Measurements from ENCODE around the gene ACTR5.
"Not testable (repeated sequence)": the region's sequence is repeated elsewhere in the genome, so short reads cannot be mapped to it uniquely, and the experiment has no call there.

ACTR5 gene

DNA sequence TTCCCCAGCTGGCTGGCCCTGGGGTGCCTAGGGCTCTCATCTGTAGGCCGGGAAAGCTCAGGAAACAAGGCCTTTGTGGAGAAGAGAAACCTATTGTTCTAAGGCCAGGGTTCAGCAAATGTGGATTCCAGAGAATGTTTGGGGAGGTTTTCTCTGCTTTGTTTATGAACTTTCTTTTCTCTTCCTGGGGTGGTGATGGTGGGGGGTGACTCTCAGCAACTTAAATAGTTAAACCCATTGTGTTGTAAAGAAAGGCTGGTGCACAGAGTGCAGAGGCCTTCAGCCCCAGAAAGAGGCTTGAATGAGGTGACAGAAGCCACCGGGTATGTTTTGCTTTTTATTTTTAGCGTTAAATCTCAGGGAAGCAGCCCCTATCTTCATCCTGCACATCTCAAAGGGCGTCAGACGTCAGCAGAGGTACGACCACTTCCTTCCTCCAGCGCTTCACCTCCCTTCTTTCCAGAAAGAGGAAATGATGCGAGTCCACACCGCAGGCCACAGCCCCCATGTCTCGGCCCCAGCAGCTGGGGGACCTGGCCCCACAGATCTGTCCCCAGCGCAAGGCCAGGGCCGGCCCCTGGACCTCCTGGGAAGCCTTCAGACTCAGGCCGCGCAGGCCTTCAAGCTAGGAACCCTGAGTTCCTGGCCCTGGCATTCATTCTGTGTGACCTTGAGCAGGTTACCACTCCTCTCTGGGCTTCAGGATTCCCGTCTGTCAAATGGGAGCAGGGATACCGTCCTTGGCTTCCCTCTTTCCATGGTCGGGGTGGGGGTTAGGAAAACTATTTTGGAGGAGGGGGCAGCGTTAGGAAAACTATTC is 56.6 kb downstream of the ACTR5 start:
- peak; percentile 62 to 68 for DNase-seq (ENCODE audit: extremely low read depth in 1 of 2, low read depth in 1 of 2)

DNA sequence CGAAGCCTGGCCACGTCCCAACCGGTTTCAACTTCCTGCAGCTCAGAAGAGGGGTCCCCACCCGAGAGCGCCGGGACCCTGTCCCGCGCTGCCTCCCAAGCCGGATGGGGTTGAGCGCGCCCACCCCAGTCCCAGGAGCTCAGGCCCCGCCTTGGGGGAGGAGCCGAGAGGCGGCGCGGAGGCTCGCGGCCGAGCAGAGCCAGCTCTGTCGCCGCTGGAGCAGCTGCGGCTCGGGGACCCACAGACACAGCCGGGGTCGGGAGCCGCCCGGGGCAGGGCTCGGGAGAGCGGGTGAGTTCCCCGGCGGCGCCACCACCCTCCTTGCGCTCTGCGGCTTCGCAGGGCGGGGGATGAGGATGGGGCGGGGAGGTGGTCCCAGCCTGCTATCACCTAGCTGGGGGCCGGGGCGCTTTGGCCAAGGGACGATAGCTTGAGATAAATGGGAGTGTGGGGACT is 57.3 kb downstream of the ACTR5 start, which contains the start of gene PPP1R16B:
PPP1R16B (plus strand) TSS at position 196 of the 456 bp plus-strand sequence. CDS start 30,229 bp downstream, outside the sequence.
- DNase-seq (ENCODE audit: extremely low read depth in 1 of 2, low read depth in 1 of 2) = peak; percentile 65 to 74

DNA sequence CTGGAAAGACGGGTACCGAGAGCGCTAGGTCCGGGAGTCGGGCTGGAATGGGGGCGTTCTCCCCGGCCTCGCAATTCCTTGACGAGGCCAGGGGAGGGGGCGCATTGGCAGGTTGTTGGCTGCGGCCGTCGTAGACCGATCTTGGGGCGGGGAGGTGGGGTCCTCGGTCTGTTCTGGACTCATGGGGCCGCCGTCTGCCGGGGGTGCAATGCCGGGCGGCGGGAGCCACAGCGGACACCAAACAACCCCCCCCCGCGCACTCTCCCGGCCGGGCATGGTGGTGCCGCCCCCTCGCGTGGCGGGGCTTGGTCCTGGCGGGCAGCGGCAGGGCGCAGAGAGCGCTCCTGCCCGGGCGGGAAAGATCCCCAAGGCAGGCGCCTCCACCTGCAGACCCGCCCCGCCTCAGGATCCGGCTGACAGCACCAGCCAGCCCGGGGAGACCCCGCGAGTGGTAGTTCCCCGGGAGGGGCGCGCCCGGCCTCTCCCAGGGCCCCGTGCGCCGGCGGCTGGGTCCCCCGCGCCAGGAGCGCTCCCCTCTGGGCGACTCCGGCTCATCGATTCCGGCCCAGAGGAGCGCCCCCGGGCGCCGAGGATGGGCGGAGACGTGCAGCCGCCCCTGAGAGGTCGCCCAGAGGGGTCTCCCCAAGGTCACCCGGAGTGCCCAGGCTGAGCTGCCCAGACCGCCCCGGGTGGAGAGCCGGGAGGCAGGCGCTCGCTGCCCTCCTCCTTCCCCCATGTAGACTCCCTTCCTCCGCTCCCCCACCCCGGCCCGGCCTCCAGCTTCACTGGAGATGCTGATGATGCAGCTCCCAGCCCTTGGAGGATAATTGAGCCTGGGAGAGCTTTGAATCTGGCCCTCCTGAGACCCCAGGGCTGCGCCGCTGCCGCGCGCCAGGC is 57.9 kb downstream of the ACTR5 start:
- DNase-seq (ENCODE audit: extremely low read depth in 1 of 2, low read depth in 1 of 2) = peak in 1 of 2 donors; percentile 32

DNA sequence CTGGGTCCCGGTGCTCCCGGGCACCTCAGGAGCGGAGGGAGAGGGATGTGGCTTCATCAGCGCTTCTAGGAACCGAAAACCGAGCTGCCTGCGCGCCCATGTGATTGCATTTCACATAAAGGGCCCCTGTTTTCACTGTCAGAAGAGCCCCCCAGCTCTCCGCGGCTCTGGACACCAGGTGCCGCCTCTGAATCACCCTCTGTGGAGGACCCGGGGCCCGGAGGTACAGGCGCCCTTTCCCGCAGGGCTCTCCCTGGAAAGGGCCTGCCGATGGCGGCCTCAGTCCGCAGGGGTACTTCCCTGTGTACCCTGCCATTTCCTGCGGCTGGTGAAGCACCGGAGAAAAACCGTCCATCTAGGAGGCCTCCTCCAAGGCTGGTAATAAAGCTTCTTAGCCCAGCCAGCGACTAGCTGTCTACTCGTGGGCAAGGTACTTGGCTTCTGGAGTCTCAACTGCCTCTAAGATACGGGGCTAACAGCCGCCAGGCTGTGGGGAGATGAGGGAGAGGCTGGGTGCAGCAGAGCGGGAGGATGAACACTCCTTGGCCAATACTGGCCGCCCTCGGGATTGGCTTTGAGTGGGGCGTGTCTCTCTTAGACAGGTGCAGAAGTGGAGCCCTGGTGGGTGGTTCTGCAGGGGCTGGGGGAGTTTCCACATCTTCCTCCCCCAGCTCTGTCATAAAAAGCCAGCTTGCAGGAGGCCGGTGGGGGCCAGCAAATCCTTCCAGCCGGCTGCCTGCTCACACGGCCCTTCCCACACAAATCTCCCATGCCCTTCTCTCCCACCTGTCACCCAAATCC is 58.8 kb downstream of the ACTR5 start:
- no peak for DNase-seq (ENCODE audit: extremely low read depth in 1 of 2, low read depth in 1 of 2)

DNA sequence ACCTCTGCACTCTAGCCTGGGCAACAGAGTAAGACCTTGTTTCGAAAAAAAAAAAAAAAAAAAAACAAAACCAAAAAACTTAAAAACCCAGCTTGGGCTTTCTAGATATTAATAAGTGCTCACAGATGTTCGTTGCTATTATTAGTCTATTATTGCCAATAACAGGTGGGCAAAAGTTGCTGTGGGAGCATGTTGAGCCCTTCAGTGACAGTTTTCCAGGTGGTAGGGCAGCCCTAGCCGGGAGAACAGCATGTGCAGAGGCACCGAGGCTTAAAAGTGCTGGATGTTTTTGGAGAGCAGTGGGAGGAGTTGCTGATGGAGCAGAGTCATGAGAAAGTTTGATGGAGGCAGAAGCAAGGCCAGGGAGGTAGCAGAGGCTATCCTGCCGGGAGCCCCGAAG is 61.7 kb downstream of the ACTR5 start:
- DNase-seq (ENCODE audit: extremely low read depth in 1 of 2, low read depth in 1 of 2) = no peak

DNA sequence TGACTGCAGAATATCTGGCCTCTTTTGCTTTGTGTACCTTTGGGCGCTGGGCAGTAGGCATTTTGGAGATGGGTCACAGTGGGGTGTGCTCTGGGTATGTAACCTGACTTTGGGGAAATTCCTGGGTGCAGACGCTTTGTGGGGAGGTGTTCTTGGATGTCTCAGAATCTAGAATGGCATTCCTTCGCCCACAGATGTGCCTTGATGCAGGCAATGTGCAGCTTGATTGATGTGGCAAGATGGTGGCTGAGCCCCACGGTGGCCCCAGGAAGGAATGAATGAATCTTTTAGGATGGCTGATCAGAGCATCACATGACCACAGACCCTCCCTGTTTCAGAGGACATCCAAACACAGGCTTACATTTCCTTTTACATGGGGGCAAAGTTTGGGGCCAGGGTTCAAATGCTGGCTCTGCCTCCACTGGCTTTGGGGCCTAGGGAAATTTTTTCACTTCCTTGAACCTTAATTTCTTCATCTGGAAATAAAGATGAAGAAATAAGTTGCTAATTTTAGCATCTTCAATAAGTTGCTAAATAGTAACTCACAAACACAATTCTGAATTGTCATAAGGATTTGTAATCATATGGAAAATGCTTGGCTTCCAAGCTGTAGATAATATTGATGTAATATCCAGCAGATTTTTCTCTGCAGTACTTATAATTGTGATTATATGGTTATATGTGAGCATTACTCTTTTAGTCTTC is 62.8 kb downstream of the ACTR5 start:
- DNase-seq (ENCODE audit: extremely low read depth in 1 of 2, low read depth in 1 of 2) = no peak

DNA sequence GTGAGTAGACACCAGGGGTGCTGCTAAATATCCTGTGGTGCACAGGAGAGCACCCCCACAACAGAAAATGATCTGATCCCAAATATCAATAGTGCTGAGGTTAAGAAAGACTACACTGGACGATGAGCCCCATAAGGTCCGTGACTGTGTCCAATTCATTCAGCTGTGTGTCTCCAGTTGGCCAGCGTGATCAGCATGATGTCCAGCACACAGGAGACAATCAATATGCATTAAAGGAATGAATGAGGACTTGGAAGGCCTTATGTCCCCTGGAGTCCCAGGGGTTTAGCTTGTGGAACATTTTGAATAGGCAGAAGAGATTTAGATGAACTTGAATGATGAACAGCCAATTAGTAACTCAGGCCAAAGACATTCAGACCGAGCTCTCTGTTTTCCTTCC is 63.5 kb downstream of the ACTR5 start:
- no peak for DNase-seq (ENCODE audit: extremely low read depth in 1 of 2, low read depth in 1 of 2)

DNA sequence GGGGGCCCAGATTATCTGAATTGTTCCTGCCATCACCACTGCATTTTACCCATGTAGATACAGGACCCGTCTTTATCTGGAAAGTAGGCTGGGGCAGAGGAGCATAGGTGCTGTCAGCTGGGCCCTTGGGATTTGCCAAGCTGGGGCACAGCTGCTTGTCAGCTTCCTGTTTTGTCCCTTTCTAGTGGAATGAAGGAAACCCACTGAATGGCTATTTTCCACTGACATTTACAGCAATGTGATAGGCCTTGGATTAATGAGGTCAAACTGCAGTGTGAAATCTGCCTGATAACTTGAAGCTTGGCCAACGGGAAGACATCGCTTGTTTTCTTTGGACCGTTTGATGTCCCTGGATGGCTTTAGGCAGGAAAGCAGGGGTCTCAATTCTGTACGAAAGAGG is 63.9 kb downstream of the ACTR5 start:
- DNase-seq (ENCODE audit: extremely low read depth in 1 of 2, low read depth in 1 of 2) = no peak

DNA sequence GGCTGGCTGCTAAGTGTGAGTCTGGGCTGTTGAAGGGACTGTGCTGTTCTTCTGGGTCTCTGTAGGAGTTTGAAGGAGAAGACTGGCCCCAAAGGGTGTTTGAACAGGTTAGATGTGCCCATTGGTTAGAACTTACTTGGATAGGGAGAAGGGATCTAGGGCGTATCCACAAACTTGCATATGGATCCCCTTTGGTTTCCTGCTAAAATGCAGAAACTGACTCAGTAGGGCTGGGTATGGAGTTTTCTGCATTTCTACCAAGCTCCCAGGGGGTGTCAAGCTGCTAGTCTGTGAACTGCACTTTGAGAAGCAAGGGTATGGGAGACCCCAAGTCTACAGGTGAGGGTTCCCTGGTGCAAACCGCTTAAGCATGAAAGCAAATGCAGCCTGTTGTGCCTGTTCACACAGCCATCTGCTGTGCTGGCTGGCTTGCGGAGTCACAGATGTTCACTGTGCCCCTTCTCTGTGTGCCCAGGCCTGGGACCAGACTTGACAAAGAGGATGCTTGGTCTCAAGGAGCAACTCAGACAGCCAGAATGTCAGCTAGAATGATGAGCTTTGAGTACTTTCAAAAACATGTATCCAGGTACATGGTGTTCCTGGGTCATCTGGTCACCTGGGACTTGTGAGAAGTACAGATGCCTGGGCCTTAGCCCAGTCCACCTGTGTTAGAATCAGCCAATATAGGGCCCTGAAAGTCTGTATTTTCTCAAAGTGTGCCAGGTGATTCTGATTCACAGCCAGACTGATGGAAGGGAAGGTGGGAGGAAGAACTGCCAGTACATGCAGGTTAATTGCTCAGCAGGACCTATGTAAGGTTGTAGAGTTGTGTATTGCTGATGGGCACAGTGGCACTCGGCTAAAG is 64.7 kb downstream of the ACTR5 start:
- DNase-seq (ENCODE audit: extremely low read depth in 1 of 2, low read depth in 1 of 2) = no peak

DNA sequence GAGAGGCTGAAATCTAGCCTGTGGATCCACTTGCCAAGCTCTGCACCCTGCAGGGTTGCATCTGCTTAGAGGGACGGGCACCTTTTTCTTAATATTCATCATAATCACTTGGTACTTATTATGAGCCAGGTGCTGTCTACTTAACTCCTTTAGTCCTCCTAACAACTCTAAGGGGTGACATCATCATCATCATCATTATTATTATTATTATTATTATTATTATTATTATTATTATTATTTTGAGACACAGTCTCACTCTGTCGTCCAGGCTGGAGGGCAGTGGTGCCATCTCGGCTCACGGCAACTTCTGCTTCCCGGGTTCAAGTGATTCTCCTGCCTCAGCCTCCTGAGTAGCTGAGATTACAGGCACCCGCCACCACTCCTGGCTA is 65.3 kb downstream of the ACTR5 start:
- DNase-seq (ENCODE audit: extremely low read depth in 1 of 2, low read depth in 1 of 2) = not testable (repeated sequence)

DNA sequence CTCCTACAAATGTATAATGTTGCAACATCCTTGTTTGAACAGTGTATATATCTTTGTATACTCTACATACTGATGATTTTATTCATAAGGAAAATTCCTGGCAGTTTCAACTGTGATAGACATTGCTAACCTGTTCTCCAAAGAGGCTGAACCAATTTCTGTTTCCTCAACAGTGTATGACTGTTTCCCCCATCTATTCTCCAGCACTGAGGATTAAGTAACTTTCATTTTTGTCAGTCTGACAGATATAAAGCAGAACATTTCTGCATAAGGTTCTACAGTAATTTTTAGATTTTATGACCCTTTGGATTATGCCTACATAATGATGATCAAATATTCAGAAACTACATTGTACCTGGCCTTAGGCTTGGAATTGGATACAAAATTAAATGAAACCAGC is 67.2 kb downstream of the ACTR5 start:
- DNase-seq (ENCODE audit: extremely low read depth in 1 of 2, low read depth in 1 of 2) = no peak

DNA sequence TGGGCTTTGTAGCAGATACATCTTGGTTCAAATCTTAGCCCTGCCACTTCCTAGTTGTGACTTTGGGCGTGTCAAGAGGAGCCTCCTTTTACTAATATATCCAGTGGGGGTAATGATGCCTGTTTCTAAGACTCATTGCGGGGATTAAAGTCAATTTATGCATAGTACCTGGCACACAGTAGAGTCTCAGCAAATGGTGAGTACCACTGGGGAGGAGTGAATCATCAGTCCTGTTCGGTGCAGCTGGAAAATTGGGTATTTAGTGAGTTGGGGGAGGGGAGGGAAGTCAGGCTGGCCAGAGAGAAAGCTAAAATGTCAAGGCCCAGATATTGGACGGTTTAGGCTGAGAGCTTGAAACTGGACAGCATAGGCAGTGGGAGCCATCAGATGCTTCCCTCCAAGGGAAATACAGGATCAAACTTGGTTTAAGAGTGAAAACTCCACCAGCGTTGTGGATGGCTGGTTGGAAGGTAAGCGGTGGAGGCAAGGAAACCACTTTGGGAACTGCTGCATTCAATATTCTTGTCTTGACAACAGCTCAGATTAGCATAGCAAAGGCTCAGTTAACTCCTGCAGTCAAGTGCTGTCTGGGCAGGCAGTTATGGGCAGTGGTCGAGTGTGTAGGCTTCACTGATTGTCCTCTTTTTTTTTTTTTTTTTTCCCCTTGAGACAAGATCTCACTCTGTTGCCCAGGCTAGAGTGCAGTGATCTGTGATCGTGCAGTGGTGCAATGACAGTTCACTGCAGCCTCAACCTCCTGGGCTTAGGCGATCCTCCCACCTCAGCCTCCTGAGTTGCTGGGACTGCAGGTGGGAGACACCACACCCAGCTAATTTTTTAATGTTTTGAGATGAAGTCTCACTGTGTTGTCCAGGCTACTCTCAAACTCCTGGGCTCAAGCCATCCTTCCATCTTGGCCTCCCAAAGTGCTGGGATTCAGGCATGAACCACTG is 70.1 kb downstream of the ACTR5 start:
- DNase-seq (ENCODE audit: extremely low read depth in 1 of 2, low read depth in 1 of 2) = no peak
